Omental fat pad (tissue), 4 donors: Measurements from ENCODE around the gene MAPK6. TPM values are rescaled to one million over a fixed set of nuclear protein-coding genes. Genes with fewer than 3 reads are reported as not detected.
A peak's percentile ranks its signal among the peaks of the same experiment; 100 is the strongest.
"Not testable (repeated sequence)": the region's sequence is repeated elsewhere in the genome, so short reads cannot be mapped to it uniquely, and the experiment has no call there.

ENCODE experiments used
- ATAC-seq: fragments of 150-250 bp; one replicate; pipeline ENCODE4 v1.9.1; 2016; ENCODE audit warnings: mild to moderate bottlenecking, moderate library complexity; ENCODE audit not compliant: low FRiP score
- DNase-seq: peaks from one replicate; pipeline ENCODE4 v3.0.0-alpha.2; 2019; ENCODE audit warnings: low spot score
- CTCF ChIP-seq, 3 donors: fragments of 450-650 bp; IDR thresholded peaks; one replicate each; pipeline ENCODE4 v1.5.1; 2016 to 2017; ENCODE audit warnings: antibody characterized with exemption in 3 of 3, mild to moderate bottlenecking in 3 of 3, moderate library complexity in 2 of 3
- total RNA-seq, 4 donors: library from RNA; depleted of rRNA; stranded (reverse); fragments of >200 nt; gene quantifications; one replicate each; pipeline ENCODE4 v1.1.0, GENCODE V29; 2016

The MAPK6 gene
- total RNA-seq, 4 donors from 2014 or later = 20.3 to 44.9 (median 28.9) TPM

GRCh38 chr15:52093539-52094510 is 74.8 kb downstream of the MAPK6 start:
- DNase-seq (no peak), ATAC-seq (peak; percentile 84)

GRCh38 chr15:52094811-52095584 is 76.0 kb downstream of the MAPK6 start:
- DNase-seq = no peak

More at GRCh38 chr15:52093539-52094510, 74.8 kb downstream of the MAPK6 start:
- no peak for TF ChIP-seq CTCF (IDR thresholded peaks at IDR 0.05)

GRCh38 chr15:52095597-52096262 is 76.7 kb downstream of the MAPK6 start:
- peak; percentile 72 for ATAC-seq
- TF ChIP-seq CTCF (IDR thresholded peaks at IDR 0.05) = no peak
- no peak for DNase-seq

More at GRCh38 chr15:52094811-52095584, 76.0 kb downstream of the MAPK6 start:
- no peak for TF ChIP-seq CTCF (IDR thresholded peaks at IDR 0.05)
- no peak for ATAC-seq

- ATAC-seq, DNase-seq: not testable (repeated sequence)
Observed at GRCh38 chr15:52096536-52096935, 77.5 kb downstream of the MAPK6 start.

- no peak for DNase-seq
- no peak for TF ChIP-seq CTCF (IDR thresholded peaks at IDR 0.05)
- ATAC-seq = no peak
Observed at GRCh38 chr15:52097180-52097579, 78.2 kb downstream of the MAPK6 start.

- no peak for TF ChIP-seq CTCF (IDR thresholded peaks at IDR 0.05)
- no peak for DNase-seq
- no peak for ATAC-seq
Observed at GRCh38 chr15:52098323-52098722, 79.3 kb downstream of the MAPK6 start.
